NT2/D1 (cell line): ENCODE data around the gene PPP3CA.

Experiments
- SUZ12 ChIP-seq: IDR thresholded peaks from 2 replicates; pipeline ENCODE4 v1.6.1; 2011; ENCODE audit not compliant: insufficient read length, insufficient read depth; ENCODE audit errors: extremely low read depth
- YY1 ChIP-seq: IDR thresholded peaks from 2 replicates; pipeline ENCODE4 v1.6.1; 2011; ENCODE audit not compliant: insufficient read length, insufficient read depth
- ZNF274 ChIP-seq: IDR thresholded peaks from 2 replicates; pipeline ENCODE4 v1.6.1; 2011; ENCODE audit warnings: mild to moderate bottlenecking, low read depth, low read length

DNA sequence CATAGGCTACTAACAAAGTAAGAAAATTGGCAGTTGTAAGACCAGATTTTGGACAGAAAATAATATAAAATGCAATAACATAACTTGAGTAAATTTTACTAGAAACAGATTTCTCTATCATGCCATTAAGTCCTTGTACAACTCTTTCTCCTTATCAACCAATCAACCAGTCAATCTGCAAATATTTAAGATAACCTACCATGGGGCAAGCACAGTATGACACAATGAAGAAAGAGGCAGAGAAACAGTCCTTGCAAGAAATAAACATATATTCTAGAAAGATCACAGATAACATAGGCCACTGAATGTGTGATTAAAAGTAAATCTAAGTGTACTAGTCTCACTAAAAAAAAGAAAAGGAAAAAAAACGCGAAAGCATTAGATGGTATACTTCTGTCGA, 194.8 kb downstream of the PPP3CA start:
- TF ChIP-seq ZNF274 (no peak), YY1 (no peak), SUZ12 (no peak)
